A549 (cell line): Measurements from ENCODE around the gene SSH2. TPM values are rescaled to one million over a fixed set of nuclear protein-coding genes. Genes with fewer than 3 reads are reported as not detected.
A peak's percentile ranks its signal among the peaks of the same experiment; 100 is the strongest.

Source experiments
- ATAC-seq, 2 experiments: fragments of 200-7000 bp in 1 of 2; fragments of >200 bp in 1 of 2; cut with Nextera tagmentation in 1 of 2; cut with Tn5 transposase in 1 of 2; 3 replicates each; pipeline versions ENCODE4 v1.8.0 to v1.9.1; 2018 to 2020; ENCODE audit warnings: mild to moderate bottlenecking in 1 of 2, moderate library complexity in 1 of 2
- CTCF ChIA-PET: fragments of 300-600 bp; sonication (Branson Sonifier 250); formaldehyde crosslinking; extraction: SDS; loops from one replicate; lab custom pipeline; 2021; ENCODE audit warnings: antibody characterized with exemption, inconsistent platforms; lab: Yijun Ruan, JAX
- POLR2A ChIA-PET: fragments of 350-600 bp; formaldehyde crosslinking; extraction: SDS; loops from one replicate; lab custom pipeline; 2021; ENCODE audit warnings: antibody characterized with exemption, inconsistent platforms; lab: Yijun Ruan, JAX
- DNase-seq, 2 experiments: peaks; one replicate each; pipeline versions ENCODE4 v3.0.0 to v3.0.0-alpha.2; 2011 to 2016; ENCODE audit warnings: low read depth in 1 of 2, low spot score in 1 of 2
- FAIRE-seq: peaks from 2 replicates; lab custom pipeline; 2011; peaks lifted over from hg19 to GRCh38; lab: Jason Lieb, UNC
- H3K27ac ChIP-seq, 2 experiments: fragments of >200 bp; sonication (Bioruptor Twin); formaldehyde crosslinking; 3 replicates each; pipeline ENCODE4 v1.5.1; 2016 to 2017
- H3K4me1 ChIP-seq: fragments of >200 bp; sonication (Bioruptor Twin); formaldehyde crosslinking; 3 replicates; pipeline ENCODE4 v1.6.1; 2016
- H3K4me2 ChIP-seq: fragments of >200 bp; sonication (Bioruptor Twin); formaldehyde crosslinking; 3 replicates; pipeline ENCODE4 v1.6.1; 2016
- H3K4me3 ChIP-seq: fragments of >200 bp; sonication (Bioruptor Twin); formaldehyde crosslinking; 3 replicates; pipeline ENCODE4 v1.5.1; 2016
- H3K9me3 ChIP-seq: fragments of >200 bp; sonication (Bioruptor Twin); formaldehyde crosslinking; 3 replicates; pipeline ENCODE4 v1.6.1; 2016
- BHLHE40 ChIP-seq: IDR thresholded peaks from 2 replicates; pipeline ENCODE4 v1.6.1; 2012; ENCODE audit warnings: low read depth, low read length, inconsistent platforms
- CBX8 ChIP-seq: fragments of 200-600 bp; sonication (generic); IDR thresholded peaks from 2 replicates; pipeline ENCODE4 v1.6.1; 2016
- CEBPB ChIP-seq, 2 experiments: fragments of >200 bp in 1 of 2; sonication (Bioruptor Twin) in 1 of 2; formaldehyde crosslinking in 1 of 2; IDR thresholded peaks; 2 replicates each; pipeline ENCODE4 v1.6.1; 2012 to 2016
- CHD2 ChIP-seq: fragments of 150-350 bp; IDR thresholded peaks from 2 replicates; pipeline ENCODE4 v1.6.1; 2014; ENCODE audit warnings: low read length; ENCODE audit not compliant: partially characterized antibody
- CTCF ChIP-seq: fragments of >200 bp; sonication (Bioruptor Twin); formaldehyde crosslinking; IDR thresholded peaks from 3 replicates; pipeline ENCODE4 v1.5.1; 2016
- E2F6 ChIP-seq: IDR thresholded peaks from 2 replicates; pipeline ENCODE4 v1.6.1; 2012; ENCODE audit warnings: low read depth, borderline replicate concordance
- EHF ChIP-seq: fragments of 250-450 bp; sonication (Bioruptor Pico); IDR thresholded peaks from 2 replicates; pipeline ENCODE4 v1.5.0; 2020; ENCODE audit warnings: mild to moderate bottlenecking
- EHMT2 ChIP-seq: fragments of 200-600 bp; sonication (generic); IDR thresholded peaks from 2 replicates; pipeline ENCODE4 v1.6.1; 2016; ENCODE audit warnings: antibody characterized with exemption, low read depth, mild to moderate bottlenecking, moderate library complexity
- ELK1 ChIP-seq: fragments of 150-350 bp; IDR thresholded peaks from 2 replicates; pipeline ENCODE4 v1.6.1; 2014; ENCODE audit warnings: low read depth, mild to moderate bottlenecking, low read length
- FOSB ChIP-seq: fragments of 250-450 bp; sonication (Bioruptor Pico); IDR thresholded peaks from 2 replicates; pipeline ENCODE4 v1.5.0; 2020; ENCODE audit warnings: mild to moderate bottlenecking, moderate library complexity
- FOSL2 ChIP-seq, 2 experiments: fragments of 450-650 bp in 1 of 2; fragments of >200 bp in 1 of 2; sonication (Bioruptor Twin) in 1 of 2; formaldehyde crosslinking; IDR thresholded peaks; 2 replicates each; pipeline versions ENCODE4 v1.5.0 to v1.6.1; 2016 to 2020; ENCODE audit warnings: mild to moderate bottlenecking in 1 of 2, moderate library complexity in 1 of 2
- HDAC2 ChIP-seq: fragments of 200-600 bp; sonication (generic); IDR thresholded peaks from 2 replicates; pipeline ENCODE4 v1.6.1; 2016
- HES2 ChIP-seq: fragments of >200 bp; sonication (Bioruptor Twin); formaldehyde crosslinking; IDR thresholded peaks from 2 replicates; pipeline ENCODE4 v1.6.1; 2016
- HEYL ChIP-seq: fragments of 250-450 bp; sonication (Bioruptor Pico); IDR thresholded peaks from 2 replicates; pipeline ENCODE4 v1.8.0; 2021; ENCODE audit warnings: mild to moderate bottlenecking, moderate library complexity
- HMGXB4 ChIP-seq: fragments of 250-450 bp; sonication (Bioruptor Pico); IDR thresholded peaks from 2 replicates; pipeline ENCODE4 v1.5.0; 2021; ENCODE audit warnings: mild to moderate bottlenecking, moderate library complexity, borderline replicate concordance
- HOXA7 ChIP-seq: fragments of 250-450 bp; sonication (Bioruptor Pico); IDR thresholded peaks from 2 replicates; pipeline ENCODE4 v1.5.0; 2020; ENCODE audit warnings: mild to moderate bottlenecking, moderate library complexity
- HOXB5 ChIP-seq: fragments of 250-450 bp; sonication (Bioruptor Pico); IDR thresholded peaks from 2 replicates; pipeline ENCODE4 v1.5.0; 2020; ENCODE audit warnings: mild to moderate bottlenecking, moderate library complexity
- JUN ChIP-seq, 2 experiments: fragments of >200 bp; sonication (Bioruptor Twin); formaldehyde crosslinking; IDR thresholded peaks; 2 replicates in 1 of 2; 3 replicates in 1 of 2; pipeline ENCODE4 v1.6.1; 2016 to 2017
- JUNB ChIP-seq: fragments of >200 bp; sonication (Bioruptor Twin); formaldehyde crosslinking; IDR thresholded peaks from 2 replicates; pipeline ENCODE4 v1.6.1; 2016
- KDM1A ChIP-seq: fragments of 200-600 bp; sonication (generic); IDR thresholded peaks from 2 replicates; pipeline ENCODE4 v1.6.1; 2016; ENCODE audit warnings: low read depth, mild to moderate bottlenecking
- KDM5A ChIP-seq: fragments of 200-600 bp; sonication (generic); IDR thresholded peaks from 2 replicates; pipeline ENCODE4 v1.6.1; 2016; ENCODE audit warnings: antibody characterized with exemption, mild to moderate bottlenecking
- NPAS2 ChIP-seq: fragments of 250-450 bp; sonication (Bioruptor Pico); IDR thresholded peaks from 2 replicates; pipeline ENCODE4 v1.8.0; 2022; ENCODE audit warnings: mild to moderate bottlenecking, moderate library complexity, borderline replicate concordance
- NR3C1 ChIP-seq: fragments of >200 bp; sonication (Bioruptor Twin); formaldehyde crosslinking; IDR thresholded peaks from 3 replicates; pipeline ENCODE4 v1.6.1; 2017
- POLR2A ChIP-seq: IDR thresholded peaks from 2 replicates; pipeline ENCODE4 v1.6.1; 2012; ENCODE audit warnings: mild to moderate bottlenecking, low read length
- POLR2AphosphoS2 ChIP-seq: conservative IDR thresholded peaks from 2 replicates; pipeline ENCODE4 v1.6.1; 2012; ENCODE audit warnings: low read length, improper control_type of control experiment, inconsistent platforms
- RCOR1 ChIP-seq: fragments of 150-350 bp; IDR thresholded peaks from 2 replicates; pipeline ENCODE4 v1.6.1; 2014; ENCODE audit warnings: antibody characterized with exemption, low read length, low read depth
- RFX5 ChIP-seq: fragments of 450-650 bp; IDR thresholded peaks from 2 replicates; pipeline ENCODE4 v1.7.1; 2014; ENCODE audit warnings: antibody characterized with exemption, mild to moderate bottlenecking, moderate library complexity
- RNF2 ChIP-seq: fragments of 200-600 bp; sonication (generic); IDR thresholded peaks from 2 replicates; pipeline ENCODE4 v1.6.1; 2016; ENCODE audit warnings: low read depth, mild to moderate bottlenecking, antibody characterized with exemption, moderate library complexity, borderline replicate concordance
- SREBF2 ChIP-seq: fragments of 450-650 bp; IDR thresholded peaks from 2 replicates; pipeline ENCODE4 v1.6.1; 2014; ENCODE audit warnings: mild to moderate bottlenecking, moderate library complexity
- TP53 ChIP-seq: fragments of 250-450 bp; sonication (Bioruptor Pico); IDR thresholded peaks from 2 replicates; pipeline ENCODE4 v1.5.0; 2021; ENCODE audit warnings: mild to moderate bottlenecking, moderate library complexity
- ZC3H11A ChIP-seq: fragments of 450-650 bp; IDR thresholded peaks from 2 replicates; pipeline ENCODE4 v1.6.1; 2014; ENCODE audit warnings: antibody characterized with exemption, mild to moderate bottlenecking
- ZSCAN20 ChIP-seq: fragments of 250-450 bp; sonication (Bioruptor Pico); IDR thresholded peaks from 2 replicates; pipeline ENCODE4 v1.8.0; 2022; ENCODE audit warnings: mild to moderate bottlenecking, moderate library complexity
- WGBS: methylation state at CpG from one replicate; pipeline ENCODE4 v1.1.6; 2017; ENCODE audit errors: missing lambda C conversion rate; 5-methylcytosine and 5-hydroxymethylcytosine counted together
- polyA plus RNA-seq, 4 experiments: library from polyadenylated mRNA; depleted of rRNA in 3 of 4; stranded (reverse); fragments of >200 nt; fragmentation: RNase III in 1 of 4; extraction: RNeasy Plus Mini Kit Qiagen cat#74134 plus additional on column Dnase treatment in 1 of 4; gene quantifications; 2 replicates in 3 of 4; 3 replicates in 1 of 4; pipeline ENCODE4 v1.2.3, GENCODE V29; 2011 to 2017

SSH2 gene
- polyA plus RNA-seq, 2 of the 4 experiments (the other 2 are of a cell fraction): 20.7 to 24.5 TPM

GRCh38 chr17:29760279-29761039 is 169.6 kb downstream of the SSH2 start:
- peak; percentile 73 for FAIRE-seq
- DNase-seq: peak; percentile 12 to 18
- Histone ChIP-seq H3K27ac (peak overlapping the region; percentile 73 to 85), H3K9me3 (no peaks in the 10 kb centered on the region), H3K4me1 (peaks cover 5% of the 10 kb centered on the region; the same call in 2 of the 3 replicates), H3K4me2 (peak overlapping the region; percentile 86), H3K4me3 (peak overlapping the region; percentile 67)
- ATAC-seq: peak; percentile 32 to 39
- POLR2A ChIA-PET: interaction anchor here (1.5 kb wide), 1 partner anchor 121 kb away, joined by 16 read pairs; no protein-coding TSS in a partner anchor
- CTCF ChIA-PET: interaction anchor here (0.7 to 5.2 kb wide), 15 partner anchors 10 to 171 kb away, joined by 3 to 22 read pairs (median 5); no protein-coding TSS in a partner anchor
- TF ChIP-seq RCOR1 (no peak), EHF (CRISPR knock-in tag) (no peak), JUNB (no peak), KDM5A (no peak), TP53 (CRISPR knock-in tag) (no peak), HOXB5 (CRISPR knock-in tag) (no peak), ZC3H11A (no peak), HDAC2 (no peak), ZSCAN20 (CRISPR knock-in tag) (no peak), E2F6 (no peak), ELK1 (no peak), BHLHE40 (no peak), KDM1A (no peak), HEYL (CRISPR knock-in tag) (no peak), CBX8 (no peak), CHD2 (no peak), HOXA7 (CRISPR knock-in tag) (no peak), JUN (IDR thresholded peaks at IDR 0.05) (no peak), HES2 (no peak), FOSB (CRISPR knock-in tag) (no peak)
- 20% methylated on average over 16 of the region's 20 CpGs for WGBS

- Histone ChIP-seq H3K4me3 (no peak overlapping the region), H3K27ac (no peak overlapping the region), H3K9me3 (no peaks in the 10 kb centered on the region), H3K4me1 (peaks cover 5% of the 10 kb centered on the region; the same call in 2 of the 3 replicates), H3K4me2 (no peak overlapping the region)
- ATAC-seq (no peak), FAIRE-seq (no peak), DNase-seq (no peak)
- ChIA-PET POLR2A (no interaction called here), CTCF (interaction anchor here (0.6 to 5.2 kb wide), 4 partner anchors 21 to 140 kb away, joined by 4 to 22 read pairs (median 10); no protein-coding TSS in a partner anchor)
- TF ChIP-seq EHMT2 (no peak), NPAS2 (CRISPR knock-in tag) (no peak), ZC3H11A (no peak), NR3C1 (no peak), POLR2AphosphoS2 (no peak), KDM1A (no peak), KDM5A (no peak), SREBF2 (no peak), HOXA7 (CRISPR knock-in tag) (no peak), BHLHE40 (no peak), RFX5 (no peak), CEBPB (IDR thresholded peaks at IDR 0.05) (no peak), RNF2 (no peak), POLR2A (no peak), HMGXB4 (CRISPR knock-in tag) (no peak), FOSL2 (IDR thresholded peaks at IDR 0.05) (no peak), FOSL2 (CRISPR knock-in tag; IDR thresholded peaks at IDR 0.05) (no peak), CTCF (no peak)
- 94% methylated on average over 2 of the region's 2 CpGs for WGBS
These were observed 171.8 kb downstream of the SSH2 start for GRCh38 chr17:29758255-29758654.
